Brain microvascular endothelial cell (primary cell): ENCODE data around the gene ATG4B.

ENCODE experiments used
- DNase-seq: peaks from one replicate; pipeline ENCODE4 v3.0.0-alpha.2; 2020
- H3K27ac ChIP-seq: fragments of 250-450 bp; sonication (Bioruptor Pico); 2 replicates; pipeline ENCODE4 v1.5.1; 2020; ENCODE audit warnings: mild to moderate bottlenecking, moderate library complexity
- H3K27me3 ChIP-seq: fragments of 250-450 bp; sonication (Bioruptor Pico); replicated peaks from 2 replicates; pipeline ENCODE4 v1.5.1; 2020; ENCODE audit warnings: mild to moderate bottlenecking
- H3K36me3 ChIP-seq: fragments of 250-450 bp; sonication (Bioruptor Pico); replicated peaks from 2 replicates; pipeline ENCODE4 v1.5.1; 2020; ENCODE audit warnings: mild to moderate bottlenecking
- H3K4me3 ChIP-seq: 2 replicates; pipeline ENCODE4 v1.5.1; 2011; ENCODE audit warnings: low read depth, mild to moderate bottlenecking, control low read depth, low read length, moderate library complexity
- in situ Hi-C: cut with HindIII; loops from 2 replicates; pipeline ENCODE4 v1.10.0; 2017; ENCODE audit warnings: low sequenced_read_pairs, low pct_ligation_motif_present
- TF ChIP-seq, protein P1 (sequence below): IDR thresholded peaks from 2 replicates; pipeline ENCODE4 v1.5.1; 2011; ENCODE audit warnings: low read depth, mild to moderate bottlenecking, moderate library complexity, low read length, control low read depth, inconsistent platforms; ENCODE audit errors: missing control alignments

The ATG4B gene

DNA sequence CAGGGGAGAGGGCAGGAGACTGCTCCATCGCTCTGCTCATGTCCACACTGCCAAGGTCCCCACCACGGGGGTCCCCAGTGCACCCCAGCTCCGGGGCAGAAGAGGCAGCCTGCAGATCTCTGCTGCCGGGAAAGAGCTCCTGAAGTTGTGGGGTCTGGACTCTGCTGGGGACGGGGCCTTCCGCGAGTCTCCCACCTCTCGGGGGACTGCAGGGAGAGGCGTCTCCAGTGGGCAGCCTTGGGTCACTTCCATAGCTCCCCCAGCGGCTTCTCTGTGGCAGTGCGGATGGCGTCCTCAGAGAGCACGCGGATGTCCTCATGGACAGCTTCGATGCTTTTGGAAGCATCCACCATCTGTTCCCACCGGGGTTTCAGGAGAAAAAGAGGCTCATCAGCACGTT is 38.4 kb downstream of the ATG4B start:
- Histone ChIP-seq H3K27ac (no peak overlapping the region), H3K36me3 (peaks cover 36% of the 10 kb centered on the region), H3K27me3 (no peaks in the 10 kb centered on the region), H3K4me3 (no peak overlapping the region)
- TF ChIP-seq, protein P1, sequence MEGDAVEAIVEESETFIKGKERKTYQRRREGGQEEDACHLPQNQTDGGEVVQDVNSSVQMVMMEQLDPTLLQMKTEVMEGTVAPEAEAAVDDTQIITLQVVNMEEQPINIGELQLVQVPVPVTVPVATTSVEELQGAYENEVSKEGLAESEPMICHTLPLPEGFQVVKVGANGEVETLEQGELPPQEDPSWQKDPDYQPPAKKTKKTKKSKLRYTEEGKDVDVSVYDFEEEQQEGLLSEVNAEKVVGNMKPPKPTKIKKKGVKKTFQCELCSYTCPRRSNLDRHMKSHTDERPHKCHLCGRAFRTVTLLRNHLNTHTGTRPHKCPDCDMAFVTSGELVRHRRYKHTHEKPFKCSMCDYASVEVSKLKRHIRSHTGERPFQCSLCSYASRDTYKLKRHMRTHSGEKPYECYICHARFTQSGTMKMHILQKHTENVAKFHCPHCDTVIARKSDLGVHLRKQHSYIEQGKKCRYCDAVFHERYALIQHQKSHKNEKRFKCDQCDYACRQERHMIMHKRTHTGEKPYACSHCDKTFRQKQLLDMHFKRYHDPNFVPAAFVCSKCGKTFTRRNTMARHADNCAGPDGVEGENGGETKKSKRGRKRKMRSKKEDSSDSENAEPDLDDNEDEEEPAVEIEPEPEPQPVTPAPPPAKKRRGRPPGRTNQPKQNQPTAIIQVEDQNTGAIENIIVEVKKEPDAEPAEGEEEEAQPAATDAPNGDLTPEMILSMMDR, result peak; percentile 9
- in situ Hi-C loops, result no loop called here
- no peak for DNase-seq

DNA sequence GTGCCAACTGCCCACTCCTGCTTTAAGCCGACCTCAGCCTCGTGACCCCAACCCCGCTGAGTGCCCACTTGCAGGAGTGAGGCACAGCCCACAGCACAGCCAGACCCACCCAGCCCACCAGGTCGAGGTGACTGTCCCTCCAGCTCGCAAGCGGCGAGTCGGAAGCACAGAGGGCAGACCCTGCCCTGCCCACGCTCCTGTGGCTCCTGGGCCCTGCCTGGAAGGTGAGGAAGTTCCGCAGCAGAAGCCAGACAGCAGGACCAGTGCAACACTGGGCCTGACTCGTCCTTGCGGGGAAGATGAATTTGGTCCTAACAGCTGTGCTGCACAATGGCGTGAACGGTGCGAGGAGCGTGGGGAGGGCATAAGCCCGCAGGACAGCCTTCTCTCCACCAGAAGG is 39.2 kb downstream of the ATG4B start:
- in situ Hi-C loops, result no loop called here
- H3K4me3 ChIP-seq, result no peak overlapping the region
- TF ChIP-seq, protein P1, result no peak
- H3K27ac ChIP-seq, result no peak overlapping the region
- DNase-seq, result no peak
- H3K27me3 ChIP-seq, result no peaks in the 10 kb centered on the region
- H3K36me3 ChIP-seq, result peaks cover 29% of the 10 kb centered on the region

DNA sequence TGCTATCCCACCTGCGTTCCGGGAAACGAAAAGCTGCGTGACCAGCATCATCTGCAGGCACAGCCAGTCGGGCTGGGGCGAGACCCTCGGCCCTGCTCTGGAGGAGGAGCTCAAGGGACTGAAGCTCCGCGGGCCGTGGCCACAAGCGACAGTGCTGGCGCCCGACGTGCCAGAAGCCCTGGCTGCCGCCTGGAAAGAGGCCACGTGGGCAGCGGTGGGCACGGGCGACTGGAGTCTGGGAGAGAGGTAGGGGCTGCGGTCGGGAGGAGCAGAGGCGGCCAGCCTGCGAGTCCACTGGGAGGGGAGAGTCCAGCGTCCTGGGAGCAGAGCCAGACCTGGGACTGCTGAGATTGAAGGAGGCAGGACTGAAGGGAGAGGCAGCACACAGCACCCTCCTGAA is 39.9 kb downstream of the ATG4B start:
- in situ Hi-C loops, result no loop called here
- no peak overlapping the region for H3K27ac ChIP-seq
- no peak overlapping the region for H3K4me3 ChIP-seq
- peaks cover 26% of the 10 kb centered on the region for H3K36me3 ChIP-seq
- no peaks in the 10 kb centered on the region for H3K27me3 ChIP-seq
- no peak for DNase-seq
- TF ChIP-seq, protein P1, result no peak

DNA sequence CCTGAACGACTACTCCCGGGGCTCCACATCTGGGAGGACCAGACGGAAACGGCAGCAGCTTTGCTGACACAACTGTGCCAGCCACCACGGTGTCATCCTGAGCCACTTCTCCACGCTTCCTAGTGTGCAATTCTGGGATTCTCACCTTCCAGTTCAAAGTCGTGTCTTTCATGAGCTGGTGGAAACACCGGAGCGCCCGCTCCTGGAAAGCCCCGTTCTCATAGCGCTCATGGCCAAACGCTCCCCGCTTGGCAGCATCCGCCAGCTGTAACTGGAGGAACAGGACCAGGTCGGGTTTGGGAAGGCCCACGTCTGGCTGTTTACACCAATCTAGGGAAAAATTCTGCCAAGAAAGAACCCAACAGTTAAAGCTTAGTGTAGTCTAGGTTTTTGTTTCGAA is 40.8 kb downstream of the ATG4B start:
- DNase-seq, result no peak
- H3K36me3 ChIP-seq, result peaks cover 23% of the 10 kb centered on the region
- in situ Hi-C loops, result no loop called here

DNA sequence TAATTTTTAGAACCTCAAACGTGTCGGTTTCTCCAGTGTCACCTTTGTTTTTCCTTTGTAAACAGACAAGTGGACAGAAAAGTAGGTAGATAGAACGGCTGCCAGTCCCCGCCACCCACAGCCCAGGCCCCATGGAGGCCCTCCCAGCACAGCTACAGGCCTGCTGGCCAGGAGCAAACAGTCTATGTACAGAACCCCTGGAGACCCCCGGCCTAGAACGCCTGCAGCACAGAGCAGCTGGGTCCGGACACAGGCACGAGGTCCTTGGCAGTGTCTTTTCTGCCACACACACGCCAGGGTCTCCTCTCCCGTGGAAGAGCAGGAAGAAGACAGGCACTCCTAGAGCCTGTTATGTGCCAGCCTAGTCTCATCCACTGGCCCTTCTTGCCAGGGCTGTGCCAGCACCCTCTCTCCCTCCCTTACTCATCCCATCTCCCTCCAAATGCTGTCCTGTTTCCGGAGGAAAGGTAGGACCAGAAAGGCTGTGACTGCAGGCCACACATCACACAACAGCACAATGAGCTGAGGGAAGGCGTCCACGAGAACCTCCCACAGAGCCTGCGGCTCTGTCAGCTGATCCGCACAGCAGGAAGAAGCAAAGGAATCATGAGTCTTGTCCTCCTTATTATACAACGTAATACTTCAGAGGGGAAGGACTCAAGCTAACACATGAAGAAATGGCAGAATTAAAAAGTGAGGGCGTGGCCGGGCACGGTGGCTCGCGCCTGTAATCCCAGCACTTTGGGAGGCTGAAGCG is 41.5 kb downstream of the ATG4B start:
- in situ Hi-C loops, result no loop called here

More for the DNA sequence above, 40.8 kb downstream of the ATG4B start:
- H3K4me3 ChIP-seq, result no peak overlapping the region
- H3K27ac ChIP-seq, result no peak overlapping the region
- TF ChIP-seq, protein P1, result no peak
- no peaks in the 10 kb centered on the region for H3K27me3 ChIP-seq

More for the DNA sequence above, 41.5 kb downstream of the ATG4B start:
- no peak overlapping the region for H3K27ac ChIP-seq
- TF ChIP-seq, protein P1, result no peak
- no peaks in the 10 kb centered on the region for H3K27me3 ChIP-seq
- no peak for DNase-seq
- peaks cover 23% of the 10 kb centered on the region for H3K36me3 ChIP-seq
- no peak overlapping the region for H3K4me3 ChIP-seq
